Measurements from ENCODE around the gene STATH.
"Not testable (repeated sequence)": the region's sequence is repeated elsewhere in the genome, so short reads cannot be mapped to it uniquely, and the experiment has no call there.

The STATH gene, protein sequence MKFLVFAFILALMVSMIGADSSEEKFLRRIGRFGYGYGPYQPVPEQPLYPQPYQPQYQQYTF

DNA sequence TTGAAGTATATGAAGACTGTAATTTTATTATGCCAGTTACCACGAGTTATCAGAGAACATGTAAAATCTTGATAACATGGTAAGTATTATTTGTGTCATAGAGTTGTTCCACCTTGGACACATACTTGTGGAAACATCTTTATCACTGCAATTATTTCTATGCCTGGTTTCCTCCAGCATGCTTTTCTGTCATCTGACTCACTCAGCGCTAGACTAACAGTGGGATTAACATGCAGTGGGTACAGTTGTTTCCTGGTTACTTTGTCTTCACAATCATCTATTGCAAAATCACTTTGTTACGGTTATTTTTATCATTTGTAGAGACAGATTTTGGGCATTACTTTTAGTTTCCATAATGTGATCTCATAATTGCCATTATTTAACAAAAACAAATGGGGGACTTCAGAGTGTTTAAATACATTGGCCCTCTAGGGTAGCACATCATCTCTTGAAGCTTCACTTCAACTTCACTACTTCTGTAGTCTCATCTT, at the start of gene STATH:
STATH (plus strand) TSS at position 441 of the 491 bp plus-strand sequence. CDS start 2,472 bp downstream, outside the sequence.
- no peak for DNase-seq

DNA sequence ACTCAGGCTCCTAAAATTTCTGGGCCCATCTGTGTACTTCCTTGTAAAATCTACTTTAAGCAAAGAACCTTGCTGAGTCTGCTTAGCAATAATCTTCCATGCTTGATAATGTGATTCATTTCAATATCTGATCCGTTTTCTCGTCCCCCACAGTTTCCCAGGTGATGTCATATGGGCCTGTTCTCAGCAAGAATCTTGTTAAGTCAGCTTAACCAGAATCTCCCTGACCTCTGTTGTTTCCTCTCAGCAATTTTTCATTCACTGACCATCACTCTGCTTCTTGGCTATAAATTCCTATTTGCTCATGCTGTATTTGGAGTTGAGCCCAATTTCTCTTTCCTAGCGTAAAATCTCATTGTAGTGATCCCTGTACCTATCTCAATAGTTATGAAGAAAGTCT, 44.2 kb upstream of the STATH start:
- DNase-seq, result no peak

DNA sequence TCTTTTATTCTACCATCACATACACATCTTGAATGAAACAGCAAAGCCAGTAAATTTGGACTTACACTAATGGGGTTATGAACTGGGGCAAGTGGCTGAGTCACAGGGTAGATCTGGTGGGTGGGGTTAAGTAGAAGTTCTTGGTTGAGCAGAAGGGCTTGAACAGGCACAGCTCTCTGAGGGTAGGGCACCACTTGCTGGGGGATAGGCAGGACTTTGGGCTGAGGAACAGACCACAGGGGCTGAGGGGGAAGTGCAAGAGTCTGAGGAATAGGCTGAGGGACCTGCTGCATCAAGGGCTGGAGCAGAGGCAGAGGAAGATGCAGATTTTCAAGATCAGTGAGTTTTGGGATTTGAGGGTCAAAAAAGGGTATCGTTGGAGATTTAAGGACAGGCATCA, 38.6 kb upstream of the STATH start:
- no peak for DNase-seq

DNA sequence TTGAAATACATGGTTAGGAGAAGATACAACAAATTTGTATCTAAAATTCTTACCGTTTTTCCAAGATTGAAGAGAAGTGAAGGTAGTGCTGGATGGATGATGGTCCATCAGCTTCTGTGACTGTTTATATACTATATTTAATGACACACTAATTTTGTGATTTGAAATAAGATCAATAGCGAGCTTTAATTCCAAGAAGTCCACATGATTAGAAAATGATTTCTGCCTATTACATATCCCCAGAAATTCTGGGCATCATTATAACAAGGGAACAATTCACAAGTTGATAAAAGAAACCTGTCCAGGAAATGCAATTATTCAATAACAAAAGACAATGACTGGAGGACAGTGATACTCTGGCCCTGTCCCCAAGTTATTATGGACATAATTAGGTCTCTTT, 30.1 kb upstream of the STATH start, which contains the start of gene CSN2:
CSN2 (minus strand) TSS at position 101 of the 400 bp plus-strand sequence. CDS start 4,733 bp downstream, outside the sequence.
- DNase-seq, result no peak

GRCh38 chr4:69970071-69970470, 25.7 kb upstream of the STATH start:
- DNase-seq, result no peak

DNA sequence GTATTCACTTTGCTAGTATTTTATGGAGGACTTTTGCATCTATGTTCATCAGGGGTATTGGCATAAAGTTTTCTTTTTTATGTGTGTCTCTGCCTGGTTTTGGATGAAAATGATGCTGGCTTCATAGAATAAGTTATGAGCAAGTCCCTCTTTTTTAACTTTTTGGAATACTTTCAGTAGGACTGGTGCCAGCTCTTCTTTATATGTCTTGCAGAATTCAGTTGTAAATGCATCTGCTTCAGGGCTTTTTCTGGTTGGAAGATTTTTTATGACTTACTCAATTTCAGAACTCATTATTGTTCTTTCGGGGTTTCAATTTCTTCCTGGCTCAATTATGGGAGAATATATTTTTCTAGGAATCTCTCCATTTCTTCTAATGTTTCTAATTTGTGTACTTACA, 21.1 kb upstream of the STATH start:
- DNase-seq, result no peak

DNA sequence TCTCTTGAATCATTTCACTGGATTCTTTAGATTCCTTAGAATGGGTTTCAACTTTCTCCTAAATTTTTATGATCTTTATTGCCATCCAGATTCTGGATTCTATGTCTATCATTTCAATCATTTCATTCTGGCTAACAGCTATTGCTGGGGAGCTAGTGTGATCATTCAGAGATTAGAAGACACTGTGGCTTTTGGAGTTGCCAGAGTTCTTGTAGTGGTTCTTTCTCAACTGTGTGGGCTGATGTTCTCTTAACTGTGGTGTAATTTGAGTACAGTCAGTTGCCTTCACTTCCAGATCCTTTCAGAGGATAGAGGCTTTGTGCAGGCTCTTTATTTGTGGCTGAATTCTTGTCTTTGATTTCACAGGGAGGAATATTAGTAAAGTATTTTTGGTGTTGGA, 18.2 kb upstream of the STATH start:
- DNase-seq, result no peak

DNA sequence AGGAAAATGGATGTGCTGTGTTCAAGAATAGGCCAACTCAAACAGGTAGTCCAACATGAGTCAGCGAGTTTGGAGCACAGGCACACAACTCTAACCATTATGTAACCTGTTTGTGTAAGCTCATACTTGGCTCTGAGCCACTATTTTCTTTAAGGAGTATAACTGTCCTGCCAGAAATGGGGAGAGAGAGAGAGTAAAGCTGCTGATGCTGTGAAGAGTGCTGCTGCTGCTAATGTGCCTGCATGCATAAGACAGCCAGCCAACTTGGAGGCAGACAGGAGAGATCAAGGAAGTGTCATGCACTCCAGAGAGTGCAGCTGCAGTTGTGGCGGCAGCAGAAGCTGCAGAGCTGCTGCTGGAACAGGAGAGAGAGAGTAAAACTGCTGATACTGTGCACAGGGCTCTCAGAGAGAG, 11.7 kb upstream of the STATH start:
- DNase-seq, result no peak

DNA sequence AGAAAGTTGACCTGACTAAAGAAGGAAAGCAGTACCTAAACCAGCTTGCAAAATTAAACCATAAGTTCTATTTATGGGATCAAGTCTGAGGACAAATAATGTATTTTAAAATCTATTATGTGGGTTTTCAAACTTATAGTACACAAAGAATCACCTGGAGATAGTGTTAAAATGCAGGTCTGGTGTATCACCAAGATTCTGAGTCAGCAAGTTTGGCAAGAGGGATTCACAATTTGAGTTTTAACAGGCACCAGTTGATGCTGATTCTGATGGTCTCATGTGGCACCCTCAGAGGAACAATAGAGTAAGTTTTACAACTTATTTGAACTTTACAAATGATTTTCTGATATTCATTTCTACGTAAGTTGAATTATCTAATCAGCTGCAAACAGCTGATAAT, 9.1 kb upstream of the STATH start:
- no peak for DNase-seq

DNA sequence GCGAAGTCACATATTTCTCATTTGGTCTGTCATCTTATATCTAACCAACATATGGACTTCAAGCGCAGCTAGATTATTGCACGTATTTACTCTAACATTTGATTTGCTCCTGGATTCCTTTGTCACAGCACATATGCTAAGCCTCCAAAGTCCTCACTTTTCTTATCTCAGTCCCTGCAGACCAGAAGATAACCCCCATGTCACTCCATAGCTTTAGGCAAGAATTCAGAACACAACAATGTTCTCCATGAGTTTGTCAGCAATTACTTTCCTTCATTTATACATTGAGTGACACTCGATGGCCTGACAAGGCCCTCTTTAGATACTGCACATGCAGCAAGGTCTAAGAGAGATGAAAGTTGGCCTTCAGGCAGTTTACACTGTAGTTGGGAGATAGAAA, 4.8 kb upstream of the STATH start:
- DNase-seq, result no peak

DNA sequence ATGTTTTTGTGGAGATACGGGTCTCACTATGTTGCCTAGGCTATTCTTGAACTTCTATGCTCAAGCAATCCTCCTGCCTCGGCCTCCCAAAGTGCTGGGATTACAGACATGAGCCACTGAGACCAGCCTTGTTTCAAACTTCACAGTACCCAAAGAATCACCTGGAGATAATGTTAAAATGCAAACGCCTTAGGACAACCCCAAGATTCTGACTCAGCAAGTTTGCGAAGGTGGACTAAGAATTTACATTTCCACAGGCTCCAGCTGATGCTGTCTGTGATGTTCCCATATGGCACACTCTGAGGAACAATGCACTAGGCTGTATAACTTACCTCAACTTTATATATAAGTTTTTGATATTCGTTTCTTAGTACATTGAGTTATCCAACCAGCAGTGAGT, 984 bp upstream of the STATH start:
- DNase-seq, result no peak

DNA sequence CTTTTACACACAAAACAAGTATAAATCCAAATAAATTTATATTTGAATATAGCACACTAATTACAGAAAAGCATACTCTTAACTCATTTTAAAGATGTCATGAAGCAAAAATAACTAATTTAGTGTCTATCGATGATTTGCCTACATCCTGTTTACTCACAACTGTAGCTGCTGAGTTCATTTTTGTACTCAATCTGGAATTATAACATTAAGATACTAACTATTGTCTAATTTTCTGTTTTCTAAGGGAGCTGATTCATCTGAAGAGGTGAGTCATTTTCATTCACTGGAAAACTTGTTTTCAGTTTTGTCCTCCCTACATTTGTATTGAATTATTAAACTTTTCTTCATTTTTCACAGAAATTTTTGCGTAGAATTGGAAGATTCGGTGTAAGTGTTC, 3.7 kb downstream of the STATH start:
- DNase-seq, result no peak

DNA sequence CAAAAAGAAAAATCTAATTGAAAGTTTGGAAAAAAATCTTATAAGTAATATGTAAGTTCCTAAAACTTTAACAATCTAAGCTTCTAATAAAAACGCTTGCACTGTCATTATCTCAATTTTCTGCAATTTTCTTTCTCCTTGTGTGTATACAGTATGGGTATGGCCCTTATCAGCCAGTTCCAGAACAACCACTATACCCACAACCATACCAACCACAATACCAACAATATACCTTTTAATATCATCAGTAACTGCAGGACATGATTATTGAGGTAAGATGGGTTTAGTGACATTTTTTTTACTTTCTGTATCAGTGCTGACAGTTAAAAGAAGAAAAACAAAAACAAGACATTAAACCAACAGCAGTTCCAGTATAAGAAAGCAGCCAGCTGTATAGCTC, 4.9 kb downstream of the STATH start:
- DNase-seq, result no peak

DNA sequence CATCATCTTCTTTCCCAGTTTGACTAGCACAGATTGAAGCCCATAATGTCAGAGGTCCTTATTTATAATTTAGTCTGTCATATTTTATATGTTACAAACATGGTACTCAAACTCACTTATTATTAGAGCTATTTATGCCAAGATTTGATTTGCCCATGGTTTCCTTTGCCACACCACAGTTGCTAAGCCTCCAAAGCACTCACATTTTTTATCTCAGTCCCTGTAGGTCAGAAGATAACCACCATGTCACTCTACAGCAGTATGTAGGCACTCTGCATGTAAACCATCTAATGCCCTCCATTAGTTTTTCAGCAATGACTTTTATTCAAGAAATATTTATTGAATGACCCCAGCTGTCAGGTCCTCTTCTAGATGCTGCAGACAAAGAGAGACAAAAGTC, 6.7 kb downstream of the STATH start:
- no peak for DNase-seq

DNA sequence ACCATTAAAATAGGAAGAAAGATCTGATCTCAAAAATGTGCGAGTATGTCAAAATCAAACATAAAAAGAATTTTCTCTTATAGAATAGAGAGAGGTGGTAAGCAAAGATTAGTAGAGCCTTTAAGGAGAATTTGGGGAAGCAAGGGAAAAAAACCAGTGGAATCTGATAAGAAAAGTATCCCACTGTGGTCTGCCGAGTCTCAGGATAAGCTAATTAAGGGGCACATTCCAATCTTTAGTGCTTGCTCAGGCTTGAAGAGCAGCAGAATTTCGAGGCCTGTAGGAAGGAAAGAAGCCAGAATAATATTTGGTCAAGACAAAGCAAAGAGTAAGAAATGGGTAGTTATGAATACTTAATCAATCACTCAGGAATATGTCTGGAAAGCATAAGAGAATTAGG, 13.0 kb downstream of the STATH start:
- DNase-seq, result no peak

DNA sequence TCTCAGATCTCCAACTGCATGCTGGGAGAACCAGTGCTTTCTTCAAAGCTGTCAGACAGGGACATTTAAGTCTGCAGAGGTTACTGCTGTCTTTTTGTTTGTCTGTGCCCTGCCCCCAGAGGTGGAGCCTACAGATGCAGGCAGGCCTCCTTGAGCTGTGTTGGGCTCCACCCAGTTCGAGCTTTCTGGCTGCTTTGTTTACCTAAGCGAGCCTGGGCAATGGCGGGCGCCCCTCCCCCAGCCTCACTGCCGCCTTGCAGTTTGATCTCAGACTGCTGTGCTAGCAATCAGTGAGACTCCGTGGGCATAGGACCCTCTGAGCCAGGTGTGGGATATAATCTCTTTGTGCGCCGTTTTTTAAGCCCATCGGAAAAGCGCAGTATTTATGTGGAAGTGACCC, 23.2 kb downstream of the STATH start:
- DNase-seq, result not testable (repeated sequence)

GRCh38 chr4:70023218-70023617, 27.5 kb downstream of the STATH start:
- no peak for DNase-seq

GRCh38 chr4:70027011-70027410, 31.2 kb downstream of the STATH start:
- no peak for DNase-seq

GRCh38 chr4:70028159-70028558, 32.4 kb downstream of the STATH start, which contains the start of gene HTN3:
Gene HTN3, plus strand, starts transcription at chr4:70028459. Its CDS starts 2,282 bp downstream, at chr4:70030741.
- not testable (repeated sequence) for DNase-seq

DNA sequence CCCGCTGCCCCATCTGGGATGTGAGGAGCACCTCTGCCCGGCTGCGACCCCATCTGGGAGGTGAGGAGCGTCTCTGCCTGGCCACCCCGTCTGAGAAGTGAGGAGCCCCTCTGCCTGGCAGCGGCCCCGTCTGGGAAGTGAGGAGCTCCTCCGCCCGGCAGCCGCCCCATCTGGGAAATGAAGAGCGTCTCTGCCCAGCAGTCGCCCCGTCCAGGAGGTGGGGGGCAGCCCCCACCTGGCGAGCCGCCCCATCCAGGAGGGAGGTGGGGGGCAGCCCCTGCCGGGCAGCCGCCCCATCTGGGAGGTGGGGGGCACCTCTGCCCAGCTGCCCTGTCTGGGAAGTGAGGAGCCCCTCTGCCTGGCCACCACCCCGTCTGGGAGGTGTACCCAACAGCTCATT, 41.8 kb downstream of the STATH start:
- not testable (repeated sequence) for DNase-seq

GRCh38 chr4:70039928-70040327, 44.2 kb downstream of the STATH start:
- not testable (repeated sequence) for DNase-seq

- DNase-seq, result no peak
Observed at GRCh38 chr4:70041652-70042286, 46.0 kb downstream of the STATH start.

- DNase-seq, result not testable (repeated sequence)
Observed at GRCh38 chr4:70050138-70050537, 54.4 kb downstream of the STATH start, which contains the start of gene HTN1. Gene HTN1, plus strand, starts transcription at chr4:70050438. Its CDS starts 2,639 bp downstream, at chr4:70053077.
